Heart right ventricle (tissue), 16 donors: ENCODE results near the gene TMEM266. TPM values are rescaled to one million over a fixed set of nuclear protein-coding genes. Genes with fewer than 3 reads are reported as not detected.

Experiments
- ATAC-seq, 8 donors: fragments of 200-7000 bp; cut with Tn5 transposase; one replicate each; pipeline ENCODE4 v1.9.1; 2020; ENCODE audit warnings: mild to moderate bottlenecking in 8 of 8, moderate library complexity in 8 of 8, moderate number of reproducible peaks in 1 of 8
- DNase-seq, 2 donors: peaks; one replicate each; pipeline ENCODE4 v3.0.0-alpha.2; 2020
- H3K27ac ChIP-seq, 10 donors: fragments of 200-600 bp; sonication (generic) in 2 of 10; one replicate each; pipeline versions ENCODE4 v1.5.0 to v1.8.0; 2020 to 2022; ENCODE audit warnings: mild to moderate bottlenecking in 3 of 10
- H3K27me3 ChIP-seq, 7 donors: fragments of 200-600 bp; one replicate each; pipeline ENCODE4 v1.8.0; 2021 to 2022; ENCODE audit warnings: mild to moderate bottlenecking in 2 of 7
- H3K36me3 ChIP-seq, 9 donors: fragments of 200-600 bp; sonication (generic) in 1 of 9; one replicate each; pipeline versions ENCODE4 v1.5.0 to v1.8.0; 2020 to 2022; ENCODE audit warnings: mild to moderate bottlenecking in 2 of 9
- H3K4me1 ChIP-seq, 9 donors: fragments of 200-600 bp; sonication (generic) in 1 of 9; one replicate each; pipeline versions ENCODE4 v1.5.0 to v1.8.0; 2020 to 2022; ENCODE audit warnings: mild to moderate bottlenecking in 4 of 9
- H3K4me3 ChIP-seq, 10 donors: fragments of 200-600 bp; sonication (generic) in 2 of 10; one replicate each; pipeline versions ENCODE4 v1.5.0 to v1.8.0; 2020 to 2022; ENCODE audit warnings: mild to moderate bottlenecking in 7 of 10, moderate library complexity in 2 of 10
- H3K9me3 ChIP-seq, 11 donors: fragments of 200-600 bp in 10 of 11; sonication (generic) in 2 of 11; one replicate each; pipeline versions ENCODE4 v1.5.0 to v1.8.0; 2013 to 2022; ENCODE audit warnings: mild to moderate bottlenecking in 2 of 11, control low read depth in 1 of 11, moderate library complexity in 1 of 11
- WGBS, 2 donors: extraction: QIAGEN DNeasy Blood & Tissue Kit; methylation state at CpG; one replicate each; pipeline ENCODE4 v1.1.7; 2013; ENCODE audit warnings: inconsistent platforms in 1 of 2; 5-methylcytosine and 5-hydroxymethylcytosine counted together
- intact Hi-C, 10 donors: fragments of 100-400 bp; cut with DNase I; formaldehyde crosslinking; loops; one replicate each; pipeline versions ENCODE4 v1.11.1 to v1.14.2; 2022
- polyA plus RNA-seq, 2 donors: library from polyadenylated mRNA; stranded (reverse); fragments of 200-250 nt; gene quantifications; one replicate each; pipeline ENCODE4 v1.2.3, GENCODE V29; 2013
- total RNA-seq, 10 donors: library from RNA; stranded (reverse); fragmentation: NEBNext Ultra II Directional in 3 of 10; extraction: Animal tissue kit (Norgen Biotek cat#: 25700) in 3 of 10; gene quantifications; one replicate each; pipeline versions ENCODE4 v1.2.1 to v1.2.4, GENCODE V29; 2021 to 2023
- TF ChIP-seq, protein P1 (sequence below), 9 donors: fragments of 200-600 bp; sonication (generic) in 2 of 9; IDR thresholded peaks; one replicate each; pipeline versions ENCODE4 v1.5.0 to v1.8.0; 2021 to 2022; ENCODE audit warnings: antibody characterized with exemption in 9 of 9, mild to moderate bottlenecking in 5 of 9, moderate library complexity in 1 of 9
- donor health status: Arrhythmogenic right ventricular cardiomyopathy.
- donor health status: ischemic (EF 13 %, LVEDD 7.1; RV severe dilation, severe dysfunction).
- donor health status: healthy with polysubstance abuse.
- donor health status: DM: no; HTN: yes; CAD: no.
- donor health status: DM: no; HTN: no; CAD: no.
- donor health status: ischemic (EF 25% LVEDD 6.9; RV normal size, moderate dysfunction).
- donor health status: ischemic (EF 25% LVEDD 5.7; RV mildly dilated, moderate dysfunction).
- donor health status: healthy.
- donor health status: DM: yes; HTN: yes; CAD: no.
- donor health status: Ischemic cardiomyopathy.
- donor health status: ischemic (EF 35%, LVEDD 5.7; RV mildly dilated, moderate dysfunction).
- donor health status: nonischemic (EF 11% LVEDD 7.7; RV severe dilation, severe dysfunction).
- donor health status: DM: yes; HTN: yes; CAD: no.
- donor health status: PGD.
- donor health status: ischemic (EF 29% LVEDD 5.4; RV normal size, mild dysfunction).
- donor health status: nonischemic (EF 23%, LVEDD 6.1; RV moderate dilation, normal function).

TMEM266 gene
- total and polyA plus RNA-seq, 12 donors, result 0.01 to 0.30 (median 0.15) TPM; not detected in 3

DNA sequence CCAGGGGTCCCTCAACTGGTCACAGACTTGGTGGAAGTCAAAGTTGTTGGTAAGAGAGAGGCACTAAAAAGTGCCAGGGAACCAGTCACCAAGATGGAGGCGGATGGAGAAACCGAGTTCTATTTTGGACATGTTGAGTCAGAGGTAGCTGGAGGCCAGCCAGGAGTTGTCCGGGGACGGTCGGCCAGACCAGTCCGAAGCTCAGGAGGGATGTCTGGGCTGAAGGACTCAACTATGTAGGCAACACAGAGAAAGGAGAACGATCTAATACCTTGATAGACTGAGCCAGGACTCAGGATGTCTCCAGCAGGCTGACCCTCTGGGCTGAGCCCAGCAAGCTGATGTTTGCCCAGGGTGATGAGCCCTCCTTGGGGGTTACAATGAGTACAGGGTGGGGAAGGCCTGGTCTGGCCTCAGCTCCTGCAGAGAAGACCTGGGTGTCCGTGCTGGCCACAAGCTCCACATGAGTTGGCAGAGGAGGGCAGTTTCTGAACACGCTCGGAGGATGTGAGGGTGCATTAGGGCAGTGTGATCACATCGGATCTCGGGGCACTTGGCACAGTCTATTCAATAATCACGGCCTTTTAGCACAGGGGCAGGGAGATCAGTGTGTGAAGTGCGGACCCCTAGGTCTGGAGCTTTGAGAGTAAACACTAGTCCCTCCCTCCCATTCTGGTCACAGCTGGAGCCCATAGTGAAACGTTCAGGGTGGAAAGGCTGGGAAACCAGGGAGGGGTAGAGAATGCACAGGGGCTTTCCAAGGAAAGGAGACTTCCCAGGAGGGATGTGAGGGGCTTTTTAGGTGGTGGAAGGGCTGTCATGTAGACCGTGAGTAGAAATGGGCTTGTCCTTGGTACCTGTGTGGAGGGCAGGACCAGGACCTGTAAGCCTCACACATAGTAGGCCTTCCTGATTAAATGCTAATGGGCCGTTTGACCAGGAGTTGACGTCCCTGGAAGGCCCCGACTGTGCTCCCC lies 139.6 kb downstream of the TMEM266 start:
- ATAC-seq (peak in 6 of 8 donors; percentile 35 to 72 (median 66)), DNase-seq (peak; percentile 66 to 76)
- Histone ChIP-seq H3K36me3 (no peaks in the 10 kb centered on the region), H3K9me3 (no peaks in the 10 kb centered on the region), H3K27ac (peak overlapping the region in 6 of 10 donors; percentile 51 to 75 (median 70)), H3K27me3 (no peaks in the 10 kb centered on the region), H3K4me1 (peaks cover 8 to 48% (median 30%) of the 10 kb centered on the region in 9 donors), H3K4me3 (no peak overlapping the region)
- TF ChIP-seq, protein P1, sequence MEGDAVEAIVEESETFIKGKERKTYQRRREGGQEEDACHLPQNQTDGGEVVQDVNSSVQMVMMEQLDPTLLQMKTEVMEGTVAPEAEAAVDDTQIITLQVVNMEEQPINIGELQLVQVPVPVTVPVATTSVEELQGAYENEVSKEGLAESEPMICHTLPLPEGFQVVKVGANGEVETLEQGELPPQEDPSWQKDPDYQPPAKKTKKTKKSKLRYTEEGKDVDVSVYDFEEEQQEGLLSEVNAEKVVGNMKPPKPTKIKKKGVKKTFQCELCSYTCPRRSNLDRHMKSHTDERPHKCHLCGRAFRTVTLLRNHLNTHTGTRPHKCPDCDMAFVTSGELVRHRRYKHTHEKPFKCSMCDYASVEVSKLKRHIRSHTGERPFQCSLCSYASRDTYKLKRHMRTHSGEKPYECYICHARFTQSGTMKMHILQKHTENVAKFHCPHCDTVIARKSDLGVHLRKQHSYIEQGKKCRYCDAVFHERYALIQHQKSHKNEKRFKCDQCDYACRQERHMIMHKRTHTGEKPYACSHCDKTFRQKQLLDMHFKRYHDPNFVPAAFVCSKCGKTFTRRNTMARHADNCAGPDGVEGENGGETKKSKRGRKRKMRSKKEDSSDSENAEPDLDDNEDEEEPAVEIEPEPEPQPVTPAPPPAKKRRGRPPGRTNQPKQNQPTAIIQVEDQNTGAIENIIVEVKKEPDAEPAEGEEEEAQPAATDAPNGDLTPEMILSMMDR (IDR thresholded peaks at IDR 0.05), result no peak
- WGBS, 2 donors, result 64 to 70% methylated on average over 19 of the region's 19 CpGs
- intact Hi-C loops, result loop anchor here in 4 of 10 donors (10.0 kb wide), 2 partner anchors 75 to 665 kb away; no protein-coding TSS in a partner anchor

DNA sequence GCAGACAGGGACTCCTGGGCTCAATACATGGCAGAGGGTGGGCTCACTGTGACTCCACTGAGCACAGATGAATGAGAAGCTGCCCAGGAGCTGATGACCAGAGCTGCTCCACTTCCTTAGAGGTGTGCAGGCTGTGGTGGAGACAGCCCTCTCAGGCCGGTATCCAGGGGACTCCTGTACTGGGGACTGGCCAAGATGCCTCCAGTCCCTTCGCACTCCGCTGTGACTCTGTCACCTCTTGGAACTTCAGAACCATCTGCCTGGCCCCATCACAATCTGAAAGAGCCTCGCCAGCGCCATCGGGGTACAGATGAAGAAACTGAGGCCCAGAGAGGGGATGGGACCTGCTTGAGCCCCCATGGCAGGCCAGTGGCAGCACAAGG lies 140.3 kb downstream of the TMEM266 start:
- ATAC-seq (no peak), DNase-seq (no peak)
- H3K9me3 ChIP-seq, result no peaks in the 10 kb centered on the region
- 97% methylated on average over 6 of the region's 6 CpGs for WGBS, 2 donors
- TF ChIP-seq, protein P1 (IDR thresholded peaks at IDR 0.05), result no peak
- no peak overlapping the region for H3K27ac ChIP-seq
- intact Hi-C loops, result no loop called here
- no peaks in the 10 kb centered on the region for H3K36me3 ChIP-seq
- H3K27me3 ChIP-seq, result no peaks in the 10 kb centered on the region
- no peak overlapping the region for H3K4me3 ChIP-seq
- peaks cover 8 to 48% (median 30%) of the 10 kb centered on the region in 9 donors for H3K4me1 ChIP-seq

DNA sequence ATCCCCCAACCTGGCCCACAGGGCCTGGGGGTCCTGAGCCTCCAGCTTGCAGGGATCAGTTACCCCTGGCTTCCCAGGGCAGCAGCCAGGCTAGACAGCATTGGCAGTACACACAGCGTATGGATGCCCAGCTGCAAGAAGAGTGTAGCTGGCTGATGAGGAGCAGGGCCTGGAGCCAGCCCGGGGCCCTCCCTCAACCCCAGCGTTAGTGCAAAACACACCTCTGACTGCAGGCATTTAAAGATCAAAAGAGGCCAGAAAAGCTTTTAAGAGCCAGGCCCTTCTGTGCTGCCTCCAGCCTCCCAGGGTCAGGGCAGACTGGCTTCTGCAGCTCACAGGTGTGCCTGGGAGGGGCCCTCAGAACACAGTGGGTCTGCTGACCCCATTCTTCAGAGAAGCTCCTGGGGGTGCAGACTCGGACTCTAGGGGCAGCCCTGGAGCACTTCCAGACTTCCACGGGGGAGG lies 140.9 kb downstream of the TMEM266 start:
- WGBS, 2 donors, result 63 to 67% methylated on average over 5 of the region's 5 CpGs
- DNase-seq, result no peak

More for the DNA sequence above, 140.9 kb downstream of the TMEM266 start:
- TF ChIP-seq, protein P1 (IDR thresholded peaks at IDR 0.05), result no peak
- Histone ChIP-seq H3K27ac (no peak overlapping the region), H3K4me3 (no peak overlapping the region), H3K36me3 (peaks cover 0 to 2% (median 0%) of the 10 kb centered on the region in 9 donors), H3K9me3 (no peaks in the 10 kb centered on the region), H3K27me3 (no peaks in the 10 kb centered on the region), H3K4me1 (peaks cover 8 to 44% (median 26%) of the 10 kb centered on the region in 9 donors)
- intact Hi-C loops, result no loop called here
- no peak for ATAC-seq
